ENCODE results near the gene CFAP52.

The CFAP52 gene

GRCh38 chr17:9677896-9678295 is 101.5 kb downstream of the CFAP52 start:
- Histone ChIP-seq H3K9me3 (ENCODE audit: control insufficient read depth in 5 of 5, low read length in 5 of 5) (peaks cover 0 to 11% (median 7%) of the 10 kb centered on the region in 5 donors), H3K27ac (ENCODE audit: low read depth, low read length) (no peak overlapping the region), H3K27me3 (ENCODE audit: control insufficient read depth in 5 of 5, insufficient read depth in 4 of 5, low read length in 5 of 5) (no peaks in the 10 kb centered on the region), H3K4me1 (ENCODE audit: control insufficient read depth in 5 of 5, insufficient read depth in 5 of 5, low read length in 5 of 5) (peaks cover 0 to 8% (median 3%) of the 10 kb centered on the region in 5 donors), H3K9ac (ENCODE audit: low read length in 5 of 5) (no peak overlapping the region), H3K36me3 (ENCODE audit: control insufficient read depth in 5 of 5, insufficient read depth in 5 of 5, low read length in 5 of 5) (no peaks in the 10 kb centered on the region), H3K4me3 (ENCODE audit: low read depth in 1 of 5, low read length in 5 of 5) (no peak overlapping the region)

DNA sequence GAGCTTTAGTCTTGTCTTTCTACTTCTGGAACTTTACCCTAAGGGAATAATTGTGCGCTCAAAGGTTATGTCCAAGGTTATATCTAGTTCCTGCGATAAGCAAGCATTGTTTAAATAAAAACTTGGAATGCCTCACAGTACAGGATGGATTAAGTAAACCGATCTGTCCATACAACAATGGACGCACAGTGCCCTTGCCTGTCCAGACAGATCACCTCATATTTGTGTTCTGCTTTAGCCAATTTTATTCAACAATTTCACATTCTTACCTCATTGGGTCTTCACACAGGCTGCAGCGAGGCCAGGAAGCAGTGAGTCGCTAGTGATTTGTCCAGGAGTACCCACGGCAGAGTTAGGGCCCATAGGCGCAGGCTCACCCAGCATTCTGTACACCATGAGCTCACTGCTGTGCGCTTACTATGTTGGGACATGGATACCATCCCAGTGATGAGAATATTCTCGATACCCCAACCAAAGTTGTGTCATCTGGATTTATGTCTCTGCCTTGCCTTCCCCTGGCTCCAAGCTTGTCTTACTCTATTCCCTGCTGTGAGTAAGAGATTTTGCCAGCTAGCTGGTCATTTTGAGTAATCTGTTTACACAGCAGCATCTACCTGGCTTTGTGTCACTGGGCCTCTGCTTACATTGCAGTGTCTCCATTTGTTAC is 108.6 kb downstream of the CFAP52 start:
- H3K27ac ChIP-seq (ENCODE audit: low read depth, low read length): no peak overlapping the region
- no peak overlapping the region for H3K9ac ChIP-seq (ENCODE audit: low read length in 5 of 5)
- H3K4me3 ChIP-seq (ENCODE audit: low read depth in 1 of 5, low read length in 5 of 5): no peak overlapping the region
- H3K36me3 ChIP-seq (ENCODE audit: control insufficient read depth in 5 of 5, insufficient read depth in 5 of 5, low read length in 5 of 5): no peaks in the 10 kb centered on the region
- H3K27me3 ChIP-seq (ENCODE audit: control insufficient read depth in 5 of 5, insufficient read depth in 4 of 5, low read length in 5 of 5): no peaks in the 10 kb centered on the region
- H3K9me3 ChIP-seq (ENCODE audit: control insufficient read depth in 5 of 5, low read length in 5 of 5): peaks cover 0 to 6% (median 4%) of the 10 kb centered on the region in 5 donors
- H3K4me1 ChIP-seq (ENCODE audit: control insufficient read depth in 5 of 5, insufficient read depth in 5 of 5, low read length in 5 of 5): no peaks in the 10 kb centered on the region
